Nephron progenitor cell (in vitro differentiated cells): ENCODE data around the gene KDM3B.

Source experiments
- DNase-seq: peaks from one replicate; pipeline ENCODE4 v3.0.0; 2021
- H3K27ac Mint-ChIP-seq: 2 replicates; pipeline ENCODE4 v1.8.0; 2021; ENCODE audit warnings: mild to moderate bottlenecking, moderate library complexity, mixed read lengths
- H3K27me3 Mint-ChIP-seq: 2 replicates; pipeline ENCODE4 v1.8.0; 2021; ENCODE audit warnings: mild to moderate bottlenecking, low read depth, mixed read lengths; ENCODE audit not compliant: poor library complexity
- H3K36me3 Mint-ChIP-seq: 2 replicates; pipeline ENCODE4 v1.8.0; 2021; ENCODE audit warnings: low read depth, mixed read lengths
- H3K4me1 Mint-ChIP-seq: 2 replicates; pipeline ENCODE4 v1.8.0; 2021; ENCODE audit warnings: mixed read lengths
- H3K4me3 Mint-ChIP-seq: 2 replicates; pipeline ENCODE4 v1.8.0; 2021; ENCODE audit warnings: mild to moderate bottlenecking, moderate library complexity, mixed read lengths
- H3K9me3 Mint-ChIP-seq: 2 replicates; pipeline ENCODE4 v1.8.0; 2021; ENCODE audit warnings: mild to moderate bottlenecking, moderate library complexity, mixed read lengths
- TF ChIP-seq, protein P1 (sequence below): fragments of 200-600 bp; sonication (generic); IDR thresholded peaks from 2 replicates; pipeline ENCODE4 v1.5.0; 2021; ENCODE audit warnings: antibody characterized with exemption

The KDM3B gene

DNA sequence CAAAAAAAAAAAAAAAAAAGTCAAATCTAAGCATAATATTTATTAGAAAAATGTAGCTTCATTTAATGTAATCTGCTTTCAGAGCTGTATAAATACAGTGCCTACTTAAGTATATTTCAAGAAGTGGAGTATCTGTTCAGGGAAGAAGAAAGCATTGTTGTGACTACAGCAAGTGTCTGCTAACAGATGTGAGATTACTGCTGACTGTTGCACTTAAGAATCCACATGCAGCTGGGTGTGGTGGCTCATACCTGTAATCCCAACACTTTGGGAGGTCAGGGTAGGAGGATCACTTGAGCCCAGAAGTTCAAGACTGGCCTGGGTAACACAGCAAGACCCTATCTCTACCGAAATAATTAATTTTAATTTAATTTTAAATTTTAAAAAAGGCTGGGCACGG, 19.0 kb downstream of the KDM3B start:
- Mint-ChIP-seq H3K9me3 (no peaks in the 10 kb centered on the region), H3K4me1 (peaks cover 27% of the 10 kb centered on the region), H3K27ac (no peak overlapping the region), H3K4me3 (no peak overlapping the region), H3K27me3 (no peaks in the 10 kb centered on the region), H3K36me3 (peaks cover 23% of the 10 kb centered on the region)
- DNase-seq = no peak
- TF ChIP-seq, protein P1, sequence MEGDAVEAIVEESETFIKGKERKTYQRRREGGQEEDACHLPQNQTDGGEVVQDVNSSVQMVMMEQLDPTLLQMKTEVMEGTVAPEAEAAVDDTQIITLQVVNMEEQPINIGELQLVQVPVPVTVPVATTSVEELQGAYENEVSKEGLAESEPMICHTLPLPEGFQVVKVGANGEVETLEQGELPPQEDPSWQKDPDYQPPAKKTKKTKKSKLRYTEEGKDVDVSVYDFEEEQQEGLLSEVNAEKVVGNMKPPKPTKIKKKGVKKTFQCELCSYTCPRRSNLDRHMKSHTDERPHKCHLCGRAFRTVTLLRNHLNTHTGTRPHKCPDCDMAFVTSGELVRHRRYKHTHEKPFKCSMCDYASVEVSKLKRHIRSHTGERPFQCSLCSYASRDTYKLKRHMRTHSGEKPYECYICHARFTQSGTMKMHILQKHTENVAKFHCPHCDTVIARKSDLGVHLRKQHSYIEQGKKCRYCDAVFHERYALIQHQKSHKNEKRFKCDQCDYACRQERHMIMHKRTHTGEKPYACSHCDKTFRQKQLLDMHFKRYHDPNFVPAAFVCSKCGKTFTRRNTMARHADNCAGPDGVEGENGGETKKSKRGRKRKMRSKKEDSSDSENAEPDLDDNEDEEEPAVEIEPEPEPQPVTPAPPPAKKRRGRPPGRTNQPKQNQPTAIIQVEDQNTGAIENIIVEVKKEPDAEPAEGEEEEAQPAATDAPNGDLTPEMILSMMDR = no peak

DNA sequence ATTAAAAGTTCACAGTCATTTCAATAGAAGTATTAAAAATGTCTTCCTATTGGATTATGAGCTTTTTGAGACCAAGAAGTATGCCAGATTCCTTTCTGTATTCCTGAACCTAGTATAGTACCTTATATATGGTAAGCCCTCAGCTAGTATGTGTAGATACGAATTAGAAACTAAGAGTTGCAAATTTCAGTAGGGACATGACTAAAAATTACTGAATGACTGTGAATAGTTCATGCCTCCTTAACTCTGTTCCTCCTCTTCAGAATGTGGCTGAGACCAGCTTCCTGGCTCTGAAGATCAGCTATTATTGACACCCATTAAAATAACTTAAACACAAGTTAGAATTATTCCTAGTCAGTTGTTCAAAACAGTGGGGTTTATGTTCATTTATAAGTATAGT, 19.7 kb downstream of the KDM3B start:
- TF ChIP-seq, protein P1 = no peak
- peak overlapping the region; percentile 29 for H3K27ac Mint-ChIP-seq
- no peaks in the 10 kb centered on the region for H3K27me3 Mint-ChIP-seq
- H3K4me3 Mint-ChIP-seq = no peak overlapping the region
- H3K9me3 Mint-ChIP-seq = no peaks in the 10 kb centered on the region
- H3K4me1 Mint-ChIP-seq = peaks cover 20% of the 10 kb centered on the region
- DNase-seq = no peak
- H3K36me3 Mint-ChIP-seq = peaks cover 30% of the 10 kb centered on the region

DNA sequence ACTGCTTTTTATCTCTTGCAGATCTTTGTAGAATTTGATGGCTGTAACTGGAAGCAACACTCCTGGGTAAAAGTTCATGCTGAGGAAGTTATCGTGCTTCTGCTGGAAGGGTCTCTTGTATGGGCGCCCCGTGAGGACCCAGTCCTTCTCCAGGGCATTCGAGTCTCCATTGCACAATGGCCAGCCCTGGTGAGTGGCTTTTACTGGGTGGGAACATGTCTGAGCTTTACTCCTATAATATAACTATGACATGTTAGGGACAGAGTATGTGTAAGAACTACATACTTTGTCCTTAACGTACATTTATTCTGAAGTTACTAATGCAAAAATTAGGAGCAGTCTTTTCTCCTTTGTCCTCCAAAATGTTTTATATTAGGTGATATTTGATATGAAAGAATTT, 20.2 kb downstream of the KDM3B start:
- peak overlapping the region; percentile 53 for H3K27ac Mint-ChIP-seq
- no peak overlapping the region for H3K4me3 Mint-ChIP-seq
- peaks cover 20% of the 10 kb centered on the region for H3K4me1 Mint-ChIP-seq
- H3K9me3 Mint-ChIP-seq = no peaks in the 10 kb centered on the region
- TF ChIP-seq, protein P1 = no peak
- no peaks in the 10 kb centered on the region for H3K27me3 Mint-ChIP-seq
- no peak for DNase-seq
- H3K36me3 Mint-ChIP-seq = peaks cover 34% of the 10 kb centered on the region

DNA sequence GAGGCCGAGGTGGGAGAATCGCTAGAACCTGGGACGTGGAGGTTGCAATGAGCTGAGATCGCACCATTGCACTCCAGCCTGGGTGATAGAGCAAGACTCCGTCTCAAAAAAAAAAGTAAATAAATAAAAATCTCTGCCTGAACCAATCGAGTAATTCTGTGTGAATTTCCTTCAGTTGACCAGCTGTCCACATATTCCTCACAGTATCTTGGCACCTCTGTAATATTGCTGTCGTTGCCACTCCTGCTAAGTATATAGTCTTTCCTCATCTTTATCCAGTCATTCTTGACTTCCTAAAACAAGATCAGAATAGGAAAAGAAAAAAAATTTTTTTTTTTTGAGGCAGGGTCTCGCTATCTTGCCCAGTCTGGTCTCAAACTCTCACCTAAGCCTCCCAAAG, 29.9 kb downstream of the KDM3B start:
- no peaks in the 10 kb centered on the region for H3K4me1 Mint-ChIP-seq
- peaks cover 74% of the 10 kb centered on the region for H3K36me3 Mint-ChIP-seq

DNA sequence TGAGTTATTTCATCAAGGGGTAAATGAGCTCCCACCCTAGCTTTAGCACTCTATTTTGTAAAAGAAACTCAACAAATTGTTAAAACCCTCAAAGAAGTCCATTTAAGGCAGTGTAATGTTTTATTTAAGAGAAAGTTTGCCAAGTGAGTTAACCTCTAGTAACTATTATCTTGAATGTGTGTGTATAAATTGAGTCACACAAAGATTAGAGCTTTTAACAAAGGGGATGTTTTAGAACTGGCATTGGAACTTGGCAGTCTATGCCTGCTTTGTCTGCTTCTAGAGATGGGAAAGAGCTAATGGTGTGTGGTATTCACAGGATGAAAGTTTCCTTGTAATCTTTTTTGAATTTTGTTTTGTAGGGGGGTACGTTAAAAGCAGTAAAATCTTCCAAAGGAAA, 33.2 kb downstream of the KDM3B start:
- DNase-seq = no peak
- Mint-ChIP-seq H3K27me3 (no peaks in the 10 kb centered on the region), H3K4me3 (no peak overlapping the region), H3K27ac (no peak overlapping the region), H3K4me1 (no peaks in the 10 kb centered on the region), H3K9me3 (no peaks in the 10 kb centered on the region), H3K36me3 (peaks cover 71% of the 10 kb centered on the region)
- TF ChIP-seq, protein P1 = no peak

More for the DNA sequence above, 29.9 kb downstream of the KDM3B start:
- Mint-ChIP-seq H3K27ac (no peak overlapping the region), H3K9me3 (no peaks in the 10 kb centered on the region), H3K4me3 (no peak overlapping the region), H3K27me3 (no peaks in the 10 kb centered on the region)
- TF ChIP-seq, protein P1 = no peak
- DNase-seq = no peak

DNA sequence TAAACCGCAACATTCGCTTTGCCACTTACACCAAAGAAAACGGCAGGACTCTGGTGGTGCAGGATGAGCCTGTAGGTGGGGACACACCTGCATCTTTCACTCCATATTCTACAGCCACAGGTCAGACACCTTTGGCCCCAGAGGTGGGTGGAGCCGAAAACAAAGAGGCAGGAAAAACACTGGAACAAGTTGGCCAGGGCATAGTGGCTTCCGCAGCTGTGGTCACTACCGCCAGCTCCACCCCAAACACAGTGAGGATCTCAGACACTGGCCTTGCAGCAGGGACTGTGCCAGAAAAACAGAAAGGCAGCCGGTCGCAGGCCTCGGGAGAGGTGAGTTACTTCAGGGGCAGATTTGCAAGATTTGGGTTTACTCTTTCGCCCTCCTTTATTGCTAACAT, 33.8 kb downstream of the KDM3B start:
- peaks cover 76% of the 10 kb centered on the region for H3K36me3 Mint-ChIP-seq
- H3K9me3 Mint-ChIP-seq = no peaks in the 10 kb centered on the region
- no peaks in the 10 kb centered on the region for H3K27me3 Mint-ChIP-seq
- H3K4me3 Mint-ChIP-seq = no peak overlapping the region
- TF ChIP-seq, protein P1 = no peak
- DNase-seq = no peak
- H3K4me1 Mint-ChIP-seq = no peaks in the 10 kb centered on the region
- H3K27ac Mint-ChIP-seq = no peak overlapping the region
